Aorta (tissue), 5 donors: ENCODE measurements around the gene TNFRSF19. TPM values are rescaled to one million over a fixed set of nuclear protein-coding genes. Genes with fewer than 3 reads are reported as not detected.

ENCODE experiments used
- ATAC-seq: fragments of 200-7000 bp; cut with Tn5 transposase; one replicate; pipeline ENCODE4 v1.9.1; 2022; ENCODE audit warnings: moderate library complexity; ENCODE audit not compliant: low FRiP score
- DNase-seq, 2 donors: peaks; one replicate each; pipeline ENCODE4 v3.0.0-alpha.2; 2020
- H3K27ac ChIP-seq, 2 donors: one replicate each; pipeline ENCODE4 v1.5.1; 2013; ENCODE audit warnings: low read length in 2 of 2, mild to moderate bottlenecking in 2 of 2, moderate library complexity in 2 of 2, control low read depth in 1 of 2, inconsistent platforms in 1 of 2, low read depth in 1 of 2
- H3K27me3 ChIP-seq, 2 donors: one replicate each; pipeline ENCODE4 v1.6.1; 2013; ENCODE audit warnings: control low read depth in 1 of 2, low read length in 1 of 2, mild to moderate bottlenecking in 1 of 2, moderate library complexity in 1 of 2; ENCODE audit not compliant: insufficient read depth in 2 of 2, control insufficient read depth in 1 of 2
- H3K36me3 ChIP-seq, 2 donors: one replicate each; pipeline ENCODE4 v1.6.1; 2013; ENCODE audit warnings: control low read depth in 1 of 2, low read length in 1 of 2, mild to moderate bottlenecking in 1 of 2; ENCODE audit not compliant: insufficient read depth in 2 of 2, control insufficient read depth in 1 of 2
- H3K4me1 ChIP-seq, 2 donors: one replicate each; pipeline ENCODE4 v1.6.1; 2013; ENCODE audit warnings: low read length in 2 of 2, control low read depth in 1 of 2, mild to moderate bottlenecking in 1 of 2, moderate library complexity in 1 of 2; ENCODE audit not compliant: insufficient read depth in 2 of 2, control insufficient read depth in 1 of 2
- H3K4me3 ChIP-seq, 2 donors: one replicate each; pipeline ENCODE4 v1.5.1; 2013; ENCODE audit warnings: low read length in 2 of 2, control low read depth in 1 of 2, mild to moderate bottlenecking in 1 of 2
- H3K9me3 ChIP-seq: one replicate; pipeline ENCODE4 v1.6.1; 2013; ENCODE audit warnings: mild to moderate bottlenecking, low read length; ENCODE audit not compliant: control insufficient read depth
- WGBS, 2 donors: extraction: QIAGEN DNeasy Blood & Tissue Kit; methylation state at CpG; one replicate each; pipeline ENCODE4 v1.1.7; 2013; 5-methylcytosine and 5-hydroxymethylcytosine counted together
- intact Hi-C, 2 donors: fragments of 100-400 bp; cut with DNase I; formaldehyde crosslinking; loops; one replicate each; pipeline versions ENCODE4 v1.14.2 to v1.15.0; 2022
- polyA plus RNA-seq, 2 donors: library from polyadenylated mRNA; stranded (reverse); fragments of 200-250 nt; gene quantifications; one replicate each; pipeline ENCODE4 v1.2.3, GENCODE V29; 2013
- total RNA-seq, 2 donors: library from RNA; stranded (reverse); fragmentation: NEBNext Ultra II Directional; extraction: Animal tissue kit (Norgen Biotek cat#: 25700); gene quantifications; one replicate each; pipeline ENCODE4 v1.2.1, GENCODE V29; 2021
- donor health status: healthy with polysubstance abuse.
- donor health status: Bipolar disorder and iron deficiency.
- donor health status: DM: no; HTN: no; CAD: no.
- donor health status: DM: no; HTN: no; CAD: no.
- donor health status: DM: yes; HTN: yes; CAD: no.

Gene TNFRSF19
- total and polyA plus RNA-seq, 4 donors, result 0.38 to 4.3 (median 1.9) TPM

DNA sequence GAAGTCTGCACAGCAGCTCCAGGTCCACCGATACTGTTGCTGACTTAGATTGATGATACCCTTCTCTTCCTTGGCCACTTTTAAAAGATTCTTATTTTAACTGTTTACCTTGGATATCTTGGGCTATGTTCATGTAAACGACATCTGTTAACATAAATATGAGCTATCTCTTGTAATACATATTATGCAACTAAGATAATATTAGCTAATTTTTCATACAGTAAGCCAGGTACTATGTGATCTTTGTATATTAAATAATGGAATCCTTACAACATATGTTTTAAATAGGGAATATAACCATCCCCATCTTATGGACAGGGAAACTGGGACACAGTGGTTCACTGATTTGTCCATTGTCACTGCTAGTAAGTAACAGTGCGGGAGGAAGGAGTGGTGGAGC is 37.9 kb downstream of the TNFRSF19 start:
- ATAC-seq, result no peak
- WGBS, 2 donors, result 89 to 90% methylated on average over 3 of the region's 3 CpGs
- Histone ChIP-seq H3K27ac (no peak overlapping the region), H3K27me3 (no peaks in the 10 kb centered on the region), H3K4me3 (no peak overlapping the region), H3K9me3 (no peaks in the 10 kb centered on the region), H3K4me1 (peaks cover 0 to 2% of the 10 kb centered on the region in 2 donors), H3K36me3 (no peaks in the 10 kb centered on the region)
- intact Hi-C loops, result no loop called here
- no peak for DNase-seq

DNA sequence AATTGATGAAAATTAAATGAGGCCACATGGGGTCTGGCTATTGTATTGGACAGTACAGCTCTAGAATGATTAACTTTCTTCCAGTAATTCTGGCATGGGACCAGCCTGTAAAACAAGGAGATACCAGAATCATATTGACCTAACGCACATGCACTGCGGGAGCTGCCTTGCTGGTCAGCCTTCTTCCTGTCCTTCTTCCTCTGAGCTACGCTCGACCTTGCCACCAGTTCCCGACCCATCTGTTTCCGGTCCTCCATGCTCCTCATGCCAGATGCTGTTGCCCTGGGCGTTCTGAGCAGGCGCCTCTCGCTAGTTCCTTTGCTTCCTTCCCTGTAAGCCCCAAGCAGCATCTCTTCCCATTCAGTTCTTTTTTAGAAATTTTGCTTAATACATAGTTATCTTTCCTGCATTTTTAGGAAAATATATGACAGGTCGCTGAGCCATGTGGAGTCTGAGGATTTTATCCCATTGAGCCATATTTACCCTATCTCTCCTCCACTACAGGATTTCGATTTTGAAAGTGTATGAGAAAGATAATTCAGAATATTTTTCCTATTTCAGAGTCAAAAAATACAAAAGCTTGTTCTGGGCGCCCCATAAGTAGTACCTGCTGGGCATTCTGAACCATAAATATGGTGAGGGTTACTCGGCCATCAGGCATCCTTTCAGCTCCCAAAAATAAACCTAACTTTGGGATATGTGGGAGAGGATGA is 38.6 kb downstream of the TNFRSF19 start:
- H3K9me3 ChIP-seq, result no peaks in the 10 kb centered on the region
- WGBS, 2 donors, result 70 to 77% methylated on average over 13 of the region's 13 CpGs
- intact Hi-C loops, result no loop called here

DNA sequence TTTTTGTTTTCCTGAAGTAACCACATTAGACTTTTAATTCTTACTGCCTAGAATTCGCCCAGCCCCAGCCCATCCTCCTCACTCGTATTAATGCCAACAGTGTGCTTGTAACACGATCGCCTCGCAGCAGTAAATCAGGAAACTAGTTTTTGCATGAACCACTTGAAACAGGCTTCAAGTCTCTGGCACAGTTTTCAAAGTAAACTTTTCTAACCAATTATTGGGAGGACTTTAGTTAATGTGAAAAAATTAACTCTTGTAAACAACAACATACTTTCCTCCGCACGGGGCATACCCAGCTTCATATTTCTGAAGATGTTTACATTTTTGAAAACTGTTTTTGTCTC is 39.2 kb downstream of the TNFRSF19 start:
- Histone ChIP-seq H3K9me3 (no peaks in the 10 kb centered on the region), H3K36me3 (no peaks in the 10 kb centered on the region), H3K4me1 (peaks cover 0 to 2% of the 10 kb centered on the region in 2 donors), H3K27ac (no peak overlapping the region), H3K4me3 (no peak overlapping the region), H3K27me3 (no peaks in the 10 kb centered on the region)
- WGBS, 2 donors, result 17 to 21% methylated on average over 7 of the region's 7 CpGs
- ATAC-seq (peak; percentile 64), DNase-seq (no peak)
- intact Hi-C loops, result no loop called here

More for the DNA sequence above, 38.6 kb downstream of the TNFRSF19 start:
- H3K27ac ChIP-seq, result no peak overlapping the region
- DNase-seq (peak in 1 of 2 donors; percentile 78), ATAC-seq (peak; percentile 50)
- no peaks in the 10 kb centered on the region for H3K27me3 ChIP-seq
- H3K4me3 ChIP-seq, result no peak overlapping the region
- H3K36me3 ChIP-seq, result no peaks in the 10 kb centered on the region
- peaks cover 0 to 2% of the 10 kb centered on the region in 2 donors for H3K4me1 ChIP-seq

DNA sequence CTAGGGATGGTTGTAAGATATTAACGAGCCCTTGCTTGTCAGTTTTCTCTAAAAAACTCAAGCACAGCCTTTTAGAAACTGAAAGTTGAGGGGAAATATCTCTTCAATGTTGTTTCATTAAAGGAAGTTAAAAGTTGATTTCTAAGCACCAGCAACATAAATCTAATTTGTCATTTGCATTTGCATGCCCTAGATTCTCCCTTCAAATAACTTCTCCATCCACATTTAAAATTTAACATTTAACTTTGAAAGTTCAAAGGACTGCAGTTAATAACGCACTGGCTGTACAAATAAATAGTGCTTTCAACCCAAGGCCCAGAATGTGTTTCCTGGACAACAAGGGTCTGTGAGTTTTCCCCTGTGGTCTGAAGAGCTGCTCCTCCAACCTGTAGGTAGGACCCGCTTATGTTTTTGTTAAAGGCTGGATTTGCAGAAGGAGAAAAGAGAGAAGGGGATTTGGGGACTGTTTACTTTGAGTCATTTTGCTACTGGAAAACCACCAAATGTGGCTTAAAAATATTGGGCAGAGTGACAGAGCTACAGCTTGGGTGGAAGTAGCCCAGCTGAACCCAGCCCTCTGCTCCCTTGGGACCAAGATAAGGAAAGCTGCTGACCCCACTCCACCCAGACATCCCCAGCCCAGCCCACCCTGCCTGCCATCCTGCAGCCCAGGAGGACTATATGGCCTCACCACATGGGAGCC is 39.8 kb downstream of the TNFRSF19 start:
- no peak for DNase-seq
- peak; percentile 47 for ATAC-seq
- no peaks in the 10 kb centered on the region for H3K9me3 ChIP-seq
- H3K4me3 ChIP-seq, result no peak overlapping the region
- H3K27me3 ChIP-seq, result no peaks in the 10 kb centered on the region
- no peak overlapping the region for H3K27ac ChIP-seq
- no peaks in the 10 kb centered on the region for H3K36me3 ChIP-seq
- WGBS, 2 donors, result 51 to 54% methylated on average over 3 of the region's 3 CpGs
- intact Hi-C loops, result no loop called here
- H3K4me1 ChIP-seq, result peaks cover 0 to 2% of the 10 kb centered on the region in 2 donors

DNA sequence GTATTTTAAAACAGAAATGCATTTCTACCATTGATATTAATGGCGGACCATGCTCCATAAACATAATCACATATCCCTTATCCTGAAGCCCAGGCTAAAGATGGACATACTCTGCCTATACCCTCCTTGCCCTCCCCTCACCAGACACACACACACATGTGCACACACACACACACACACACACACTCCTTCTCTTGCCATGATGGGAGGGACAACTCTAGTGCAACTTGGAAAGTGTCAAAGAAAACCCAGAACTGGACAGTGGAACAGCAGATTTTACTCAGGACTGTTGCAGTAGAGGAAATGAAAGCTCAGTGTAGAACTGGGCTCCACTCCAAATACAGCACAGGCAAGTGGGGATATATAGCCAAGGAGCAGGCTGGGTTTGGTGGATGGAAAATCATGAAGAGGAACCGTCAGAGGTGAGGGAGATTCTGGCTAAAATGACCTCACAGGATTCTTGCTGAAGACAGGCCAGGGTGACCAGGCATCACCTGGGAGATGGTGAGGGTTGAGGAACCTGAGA is 40.8 kb downstream of the TNFRSF19 start:
- intact Hi-C loops, result no loop called here
- DNase-seq (no peak), ATAC-seq (no peak)
- H3K27me3 ChIP-seq, result no peaks in the 10 kb centered on the region
- peaks cover 0 to 2% of the 10 kb centered on the region in 2 donors for H3K4me1 ChIP-seq
- H3K9me3 ChIP-seq, result no peaks in the 10 kb centered on the region
- no peaks in the 10 kb centered on the region for H3K36me3 ChIP-seq
- WGBS, 2 donors, result 52 to 53% methylated on average over 2 of the region's 2 CpGs
- H3K27ac ChIP-seq, result no peak overlapping the region
- no peak overlapping the region for H3K4me3 ChIP-seq

DNA sequence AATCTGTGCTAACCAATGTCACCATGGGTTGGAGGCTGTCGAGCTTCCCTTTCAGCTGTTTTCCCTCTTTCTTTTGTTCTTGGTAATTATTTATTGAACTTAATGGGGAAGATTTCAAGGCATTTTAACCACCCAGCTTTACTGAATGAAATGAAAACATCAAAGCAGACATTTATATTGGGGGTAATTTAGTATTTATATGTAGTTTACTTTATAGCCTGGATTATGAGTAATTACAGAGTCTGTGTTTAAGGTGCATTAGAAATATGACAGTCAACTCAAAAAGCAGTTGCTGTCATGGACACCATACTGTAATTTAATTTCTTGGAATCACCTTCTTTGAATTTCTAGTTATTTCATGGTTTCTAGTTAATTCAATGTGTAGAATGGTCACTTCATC is 42.0 kb downstream of the TNFRSF19 start:
- peaks cover 0 to 2% of the 10 kb centered on the region in 2 donors for H3K4me1 ChIP-seq
- H3K9me3 ChIP-seq, result no peaks in the 10 kb centered on the region
- H3K4me3 ChIP-seq, result no peak overlapping the region
- intact Hi-C loops, result no loop called here
- DNase-seq, result no peak
- H3K27me3 ChIP-seq, result no peaks in the 10 kb centered on the region
- H3K36me3 ChIP-seq, result no peaks in the 10 kb centered on the region
- ATAC-seq, result no peak
- H3K27ac ChIP-seq, result no peak overlapping the region
- 94 to 96% methylated on average over 1 of the region's 1 CpG for WGBS, 2 donors

DNA sequence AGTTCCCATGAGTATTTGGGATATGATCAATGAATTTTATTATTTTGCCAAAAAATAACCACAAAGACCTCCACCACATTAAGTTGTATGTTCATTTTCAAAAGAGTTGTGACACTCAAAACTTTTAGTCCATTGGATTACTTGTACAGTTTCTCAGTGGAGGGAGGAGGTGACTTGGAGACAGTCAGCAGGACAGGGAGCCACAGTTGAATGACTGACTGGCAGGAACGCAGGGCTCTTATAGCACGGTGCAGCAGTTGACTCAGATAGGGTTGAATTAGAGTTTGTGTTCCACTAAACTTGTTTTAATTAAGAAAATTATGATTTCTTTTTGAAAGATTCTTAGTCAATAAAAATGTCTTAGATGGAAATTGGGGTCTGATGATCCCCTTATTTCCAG is 42.5 kb downstream of the TNFRSF19 start:
- 97 to 99% methylated on average over 2 of the region's 2 CpGs for WGBS, 2 donors

DNA sequence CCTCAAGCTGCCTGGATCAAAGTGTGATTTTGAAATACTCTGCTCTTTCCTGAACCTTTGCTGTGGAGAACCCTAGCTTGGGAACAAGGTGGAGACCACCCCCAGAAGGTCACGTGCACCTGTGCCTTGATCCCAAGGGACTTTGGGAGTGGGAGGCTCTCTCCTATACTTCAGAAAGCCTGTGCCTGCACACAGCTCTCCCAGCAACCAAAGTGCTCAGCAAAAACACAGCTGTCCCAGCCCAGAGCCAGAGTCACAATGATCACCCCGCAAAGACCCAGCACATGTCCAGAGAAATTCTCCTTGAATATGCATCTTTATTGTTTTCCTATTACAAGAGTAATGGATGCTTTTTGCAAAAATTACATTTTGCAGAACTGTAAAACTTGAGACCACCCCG is 43.4 kb downstream of the TNFRSF19 start:
- Histone ChIP-seq H3K4me3 (no peak overlapping the region), H3K27me3 (no peaks in the 10 kb centered on the region), H3K36me3 (no peaks in the 10 kb centered on the region), H3K4me1 (peaks cover 0 to 2% of the 10 kb centered on the region in 2 donors), H3K9me3 (no peaks in the 10 kb centered on the region), H3K27ac (no peak overlapping the region)
- ATAC-seq (no peak), DNase-seq (no peak)
- intact Hi-C loops, result no loop called here
- WGBS, 2 donors, result 91 to 92% methylated on average over 3 of the region's 3 CpGs

More for the DNA sequence above, 42.5 kb downstream of the TNFRSF19 start:
- Histone ChIP-seq H3K27me3 (no peaks in the 10 kb centered on the region), H3K9me3 (no peaks in the 10 kb centered on the region), H3K4me1 (peaks cover 0 to 2% of the 10 kb centered on the region in 2 donors), H3K27ac (no peak overlapping the region), H3K4me3 (no peak overlapping the region), H3K36me3 (no peaks in the 10 kb centered on the region)
- DNase-seq (no peak), ATAC-seq (no peak)
- intact Hi-C loops, result no loop called here
